ENCODE measurements around the gene KRT15.

The KRT15 gene

DNA sequence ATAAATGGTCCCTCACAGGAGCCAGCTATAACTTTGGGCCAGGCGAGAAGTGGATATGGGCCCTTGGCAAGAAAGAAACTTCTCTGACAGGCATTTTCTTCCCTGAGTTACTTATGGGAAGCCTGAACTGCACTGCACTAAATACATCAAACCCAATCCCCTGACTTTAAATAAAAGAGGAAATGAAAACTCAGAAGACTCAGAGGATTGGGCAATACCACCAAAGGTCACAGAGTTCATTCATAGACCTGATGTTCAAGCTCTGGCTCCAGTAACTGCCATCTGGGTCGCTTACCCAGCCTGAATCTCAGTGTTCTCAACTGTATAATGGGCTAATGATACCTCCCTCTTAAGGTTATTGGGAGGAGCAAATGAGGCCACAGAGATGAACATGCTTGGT is 38.6 kb downstream of the KRT15 start:
- no peak for DNase-seq (ENCODE audit: low read depth)

DNA sequence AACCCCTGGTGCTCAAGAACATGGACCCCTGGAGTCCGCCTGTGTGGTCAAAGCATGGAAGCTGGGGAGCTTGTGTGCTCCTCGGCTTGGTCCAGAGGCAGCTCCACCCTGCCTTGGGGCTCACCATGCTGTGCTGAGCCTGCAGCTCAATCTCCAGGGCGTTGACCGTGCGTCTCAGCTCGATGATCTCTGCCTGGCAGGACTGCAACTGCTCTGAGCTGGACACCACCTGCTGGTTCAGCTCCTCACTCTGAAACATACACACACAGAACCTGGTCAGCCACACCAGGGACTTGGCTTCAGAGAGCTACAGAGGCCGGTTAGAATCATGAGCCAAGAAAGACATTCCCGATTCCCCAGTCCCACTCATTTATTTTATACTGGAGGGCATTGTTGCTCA is 40.5 kb downstream of the KRT15 start:
- DNase-seq (ENCODE audit: low read depth), result no peak

DNA sequence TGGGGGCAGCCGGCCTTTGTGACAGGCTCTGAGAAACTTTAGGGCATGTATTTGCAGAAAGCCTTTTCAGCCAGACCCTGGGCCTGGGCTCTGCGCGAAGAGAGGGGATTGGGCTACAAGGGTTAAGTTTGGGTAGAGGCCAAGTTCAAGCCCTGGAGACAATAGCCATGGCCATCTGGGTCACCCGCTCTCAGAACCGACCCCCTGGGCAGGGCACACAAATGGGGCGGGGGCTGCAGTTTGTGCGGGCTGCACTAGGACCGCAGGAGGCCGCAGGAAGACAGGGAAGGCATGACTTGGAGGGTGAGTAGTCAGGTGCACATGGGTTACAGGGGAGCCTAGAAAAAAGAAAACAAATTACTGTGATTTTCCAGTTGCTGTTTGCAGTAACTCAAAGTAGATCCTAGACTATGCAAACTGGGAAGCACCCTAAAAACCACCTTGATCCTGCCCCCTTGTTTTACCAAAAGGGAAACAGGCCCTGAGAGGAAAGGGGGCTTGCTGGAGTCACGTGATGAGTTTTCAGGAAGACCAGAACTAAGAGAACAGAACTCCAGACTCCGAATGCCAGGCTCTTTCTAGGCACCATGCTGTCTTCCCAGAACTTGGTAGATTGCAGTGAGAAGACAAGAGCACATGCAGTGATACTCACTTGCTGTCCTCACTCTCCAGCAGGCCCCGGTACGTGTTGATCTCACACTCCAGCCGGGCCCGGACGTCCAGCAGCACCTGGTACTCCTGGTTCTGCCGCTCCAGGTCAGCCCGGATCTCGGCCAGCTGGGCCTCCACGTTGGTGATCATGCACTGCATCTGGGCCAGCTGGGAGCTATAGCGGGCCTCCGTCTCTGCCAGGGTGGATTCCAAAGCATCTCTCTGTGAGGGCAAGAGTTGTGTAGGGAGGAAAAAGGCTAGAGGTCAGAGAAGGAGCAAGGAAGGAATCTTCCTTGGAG is 41.5 kb downstream of the KRT15 start:
- no peak for DNase-seq (ENCODE audit: low read depth)

DNA sequence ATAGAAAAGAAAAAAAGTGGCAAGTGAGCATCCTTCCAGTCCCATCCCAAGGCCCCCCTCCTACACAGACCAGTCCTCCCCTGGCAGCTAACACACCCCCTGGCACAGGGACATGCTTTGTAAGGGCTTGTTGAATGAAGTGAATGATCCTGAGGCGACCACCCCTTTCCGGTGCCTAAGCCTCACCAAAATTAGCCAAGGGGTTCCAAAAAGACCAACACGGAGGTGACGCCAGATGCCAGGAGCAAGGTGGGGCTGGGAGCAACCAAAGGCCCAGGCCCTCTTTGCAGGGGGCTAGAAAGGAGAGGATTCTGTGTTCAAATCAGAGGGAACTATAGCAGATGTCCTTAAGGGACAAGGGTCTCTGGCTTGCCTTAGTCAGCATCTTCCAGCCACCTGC is 43.3 kb downstream of the KRT15 start:
- no peak for DNase-seq (ENCODE audit: low read depth)

DNA sequence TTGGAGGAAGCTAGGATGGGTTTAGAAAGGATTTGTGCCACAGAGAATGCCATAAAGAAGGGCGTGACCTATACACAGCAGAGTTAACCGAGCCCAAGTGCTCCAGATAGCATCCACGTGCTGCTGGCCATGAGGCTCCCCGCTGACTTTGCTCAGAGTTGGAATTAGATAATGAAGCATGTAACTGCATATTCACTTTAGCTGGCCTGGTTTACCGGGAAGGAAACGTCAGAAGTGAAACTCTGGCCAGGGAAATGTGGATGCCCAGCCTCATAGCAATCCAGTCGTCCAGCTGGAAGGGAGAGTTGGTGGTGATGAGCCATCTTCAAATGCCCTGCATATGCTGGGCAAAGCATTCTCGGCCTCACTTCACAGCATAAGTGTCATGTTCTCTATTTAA is 43.8 kb downstream of the KRT15 start:
- no peak for DNase-seq (ENCODE audit: low read depth)

DNA sequence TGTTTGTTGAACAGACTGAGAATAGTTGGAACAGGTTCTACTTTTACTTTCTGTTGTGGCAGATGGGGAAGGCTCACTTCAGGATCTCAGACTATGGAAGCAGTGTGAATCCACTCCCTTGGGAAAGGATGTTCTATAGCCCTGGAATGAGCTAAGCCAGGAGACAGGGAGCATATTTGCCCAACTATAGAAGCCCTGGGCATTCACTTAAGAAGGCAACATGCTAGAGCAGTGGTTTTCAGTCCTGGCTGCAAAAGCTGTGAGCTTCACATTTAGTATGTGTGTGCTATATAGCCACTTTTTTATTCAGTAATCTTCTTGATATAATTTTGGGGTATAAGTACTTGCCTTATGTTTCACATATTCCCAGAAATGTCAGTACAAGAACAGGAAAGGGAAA is 50.3 kb downstream of the KRT15 start:
- no peak for DNase-seq (ENCODE audit: low read depth)

DNA sequence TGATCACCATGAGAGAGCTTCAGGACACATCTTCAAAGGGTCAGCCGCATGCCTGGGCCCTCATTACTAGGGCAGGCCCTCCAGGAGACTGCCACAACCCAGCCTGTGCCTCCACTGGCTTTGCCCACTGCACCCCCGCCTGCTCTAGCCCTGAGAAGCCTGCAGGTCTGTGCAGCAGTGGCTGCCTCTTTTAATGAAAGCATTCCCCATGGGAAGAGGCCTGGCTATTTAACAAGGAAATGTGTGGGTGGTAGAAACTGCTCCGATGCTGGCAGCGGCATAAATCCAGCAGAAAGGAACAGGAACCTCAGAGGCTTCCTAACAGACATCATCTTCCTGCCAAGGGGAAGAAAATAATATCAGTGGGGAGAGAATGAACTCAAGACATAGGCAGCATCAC is 51.1 kb downstream of the KRT15 start:
- no peak for DNase-seq (ENCODE audit: low read depth)

DNA sequence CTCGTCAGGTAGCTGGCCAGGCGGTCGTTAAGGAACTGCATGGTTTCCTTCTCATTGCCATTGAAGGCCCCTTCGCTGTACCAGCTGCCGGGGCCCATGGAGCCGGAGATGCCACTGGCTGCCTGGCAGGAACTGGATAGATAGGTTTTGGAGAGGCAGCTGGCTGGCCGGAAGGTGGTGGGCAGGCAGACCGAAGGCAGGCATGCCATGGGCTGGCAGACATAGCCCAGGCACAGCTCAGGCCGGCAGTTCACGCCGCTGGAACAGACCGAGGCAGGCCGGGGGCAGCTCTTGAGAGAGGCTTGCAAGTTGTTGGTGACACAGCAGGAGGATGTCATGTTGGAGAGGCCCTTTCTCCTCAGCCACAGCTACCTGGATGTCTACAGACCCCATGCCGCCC is 51.7 kb downstream of the KRT15 start, which contains the start of gene KRT32:
KRT32 (minus strand) TSS at position 399 of the 400 bp plus-strand sequence; CDS start at position 338, 61 bp downstream.
- DNase-seq (ENCODE audit: low read depth), result no peak

DNA sequence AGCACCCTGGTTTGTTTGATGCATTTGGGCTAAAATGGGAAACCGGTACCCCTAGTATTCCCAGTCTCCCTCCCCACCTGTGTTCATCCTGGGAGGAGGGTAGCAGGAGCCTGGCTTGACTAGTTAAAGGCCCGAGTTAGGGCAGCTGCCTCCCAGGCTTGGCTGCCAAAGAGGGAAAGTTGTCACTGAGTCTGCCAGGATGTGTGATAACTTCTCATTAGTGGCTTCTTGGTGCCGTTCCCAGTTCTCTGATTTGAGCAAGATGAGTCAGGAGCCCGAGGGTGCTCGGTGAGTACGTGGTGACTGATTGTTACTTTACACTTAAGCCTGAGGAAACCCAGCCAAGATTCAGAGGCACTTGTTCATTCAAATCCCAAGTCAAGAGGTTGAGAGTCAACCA is 54.0 kb downstream of the KRT15 start:
- peak; percentile 68 for DNase-seq (ENCODE audit: low read depth)

DNA sequence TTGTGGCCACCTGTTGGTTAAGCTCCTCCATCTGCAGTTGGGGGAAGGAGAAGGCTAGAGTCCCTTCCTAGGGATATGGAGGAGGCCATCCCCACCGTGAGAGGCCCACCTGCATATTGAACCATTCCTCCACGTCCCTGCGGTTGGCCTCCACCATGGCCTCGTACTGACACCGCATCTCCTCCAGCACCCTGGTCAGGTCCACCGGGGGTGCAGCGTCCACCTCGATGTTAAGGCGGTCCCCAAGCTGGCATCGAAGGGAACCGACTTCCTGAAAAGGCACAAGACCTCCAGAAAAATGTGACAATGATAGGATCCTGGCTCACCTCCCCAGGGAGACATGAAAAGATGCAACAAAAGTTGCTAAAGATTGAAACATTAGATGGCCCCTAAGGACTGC is 54.5 kb downstream of the KRT15 start:
- no peak for DNase-seq (ENCODE audit: low read depth)

DNA sequence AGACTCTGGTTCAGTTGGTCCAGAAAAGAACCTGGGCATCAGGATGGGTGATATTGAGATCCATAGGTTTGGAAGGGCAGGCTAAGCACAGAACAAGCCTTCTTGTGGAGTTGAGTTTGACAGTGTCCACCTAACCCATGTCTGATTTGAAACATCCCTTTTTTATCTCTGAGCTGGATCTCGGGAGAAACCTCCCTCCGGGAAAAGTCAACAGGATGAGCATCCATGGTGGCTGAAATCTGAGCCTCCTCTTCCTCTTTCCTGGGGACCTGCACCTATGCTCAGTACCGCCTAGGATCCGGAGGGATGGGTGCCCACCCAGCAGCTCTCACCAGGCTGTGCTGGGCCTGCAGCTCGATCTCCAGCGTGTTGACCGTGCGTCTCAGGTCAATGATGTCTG is 54.9 kb downstream of the KRT15 start:
- DNase-seq (ENCODE audit: low read depth), result no peak
